ENCODE measurements around the gene BAZ1B.

BAZ1B gene

DNA sequence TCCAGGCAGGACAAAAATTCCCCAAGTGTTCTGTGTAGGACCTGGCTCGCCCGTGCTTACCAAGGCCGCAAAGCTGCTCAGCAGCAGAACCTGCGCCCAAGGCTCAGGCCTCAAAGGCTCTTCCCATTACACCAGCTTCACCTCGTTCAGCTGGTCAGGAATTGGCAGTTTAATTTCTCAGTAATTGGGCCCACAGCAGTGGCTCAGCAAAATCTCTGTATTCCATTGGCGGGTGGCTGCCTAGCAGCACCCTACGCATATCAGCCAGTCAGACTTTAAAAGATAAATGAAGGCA is 82.7 kb downstream of the BAZ1B start:
- TF ChIP-seq, protein P1, sequence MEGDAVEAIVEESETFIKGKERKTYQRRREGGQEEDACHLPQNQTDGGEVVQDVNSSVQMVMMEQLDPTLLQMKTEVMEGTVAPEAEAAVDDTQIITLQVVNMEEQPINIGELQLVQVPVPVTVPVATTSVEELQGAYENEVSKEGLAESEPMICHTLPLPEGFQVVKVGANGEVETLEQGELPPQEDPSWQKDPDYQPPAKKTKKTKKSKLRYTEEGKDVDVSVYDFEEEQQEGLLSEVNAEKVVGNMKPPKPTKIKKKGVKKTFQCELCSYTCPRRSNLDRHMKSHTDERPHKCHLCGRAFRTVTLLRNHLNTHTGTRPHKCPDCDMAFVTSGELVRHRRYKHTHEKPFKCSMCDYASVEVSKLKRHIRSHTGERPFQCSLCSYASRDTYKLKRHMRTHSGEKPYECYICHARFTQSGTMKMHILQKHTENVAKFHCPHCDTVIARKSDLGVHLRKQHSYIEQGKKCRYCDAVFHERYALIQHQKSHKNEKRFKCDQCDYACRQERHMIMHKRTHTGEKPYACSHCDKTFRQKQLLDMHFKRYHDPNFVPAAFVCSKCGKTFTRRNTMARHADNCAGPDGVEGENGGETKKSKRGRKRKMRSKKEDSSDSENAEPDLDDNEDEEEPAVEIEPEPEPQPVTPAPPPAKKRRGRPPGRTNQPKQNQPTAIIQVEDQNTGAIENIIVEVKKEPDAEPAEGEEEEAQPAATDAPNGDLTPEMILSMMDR (IDR thresholded peaks at IDR 0.05; ENCODE audit: control insufficient read depth, insufficient read depth, low read depth, low read length, missing control alignments) = no peak
- DNase-seq (ENCODE audit: low read depth) = no peak
- H3K4me3 ChIP-seq (ENCODE audit: control insufficient read depth, low read depth, low read length) = no peak overlapping the region

DNA sequence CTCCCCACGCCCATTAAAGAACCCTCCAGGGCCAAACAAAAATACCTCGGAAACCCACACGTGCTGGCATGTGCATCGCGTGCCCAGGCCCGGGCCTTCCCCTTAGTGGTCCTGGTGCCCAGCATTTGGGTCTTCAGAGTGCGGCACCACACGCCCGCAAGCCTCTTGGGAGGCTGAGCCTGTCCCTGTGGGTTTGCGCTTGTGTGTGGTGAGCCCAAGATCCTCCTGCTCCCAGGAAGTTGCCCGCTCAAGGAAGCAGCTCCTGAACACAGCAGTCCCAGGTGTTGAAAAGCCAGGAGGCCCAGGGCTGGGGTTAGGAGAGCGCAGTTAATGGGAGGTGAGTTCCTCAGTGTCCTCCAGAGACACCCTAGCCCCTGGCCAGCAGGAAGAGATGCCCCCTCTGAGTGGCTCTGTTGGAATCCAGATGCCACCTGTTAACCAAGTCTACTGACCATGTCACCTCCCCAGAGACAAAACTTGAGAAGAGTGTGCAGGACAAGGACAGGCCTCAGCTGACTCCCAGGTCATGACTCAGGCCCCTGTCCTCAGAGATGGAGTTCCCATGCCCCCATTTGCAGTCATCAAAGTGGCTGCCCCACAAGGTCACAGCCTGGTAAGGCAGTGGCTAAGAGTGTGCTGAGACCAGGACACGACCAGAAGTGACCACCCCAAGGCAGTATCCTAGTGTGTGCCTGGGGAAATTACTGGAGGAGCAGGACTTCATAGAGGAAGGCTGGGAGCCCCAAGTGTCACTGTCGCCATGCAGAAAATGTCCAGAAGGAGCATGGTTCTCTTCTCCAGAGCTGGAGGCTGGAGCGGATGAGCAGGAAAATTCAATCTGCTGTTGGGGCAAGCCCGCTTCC is 83.3 kb downstream of the BAZ1B start:
- H3K4me3 ChIP-seq (ENCODE audit: control insufficient read depth, low read depth, low read length) = no peak overlapping the region
- TF ChIP-seq, protein P1 (IDR thresholded peaks at IDR 0.05; ENCODE audit: control insufficient read depth, insufficient read depth, low read depth, low read length, missing control alignments) = no peak
- DNase-seq (ENCODE audit: low read depth) = no peak

DNA sequence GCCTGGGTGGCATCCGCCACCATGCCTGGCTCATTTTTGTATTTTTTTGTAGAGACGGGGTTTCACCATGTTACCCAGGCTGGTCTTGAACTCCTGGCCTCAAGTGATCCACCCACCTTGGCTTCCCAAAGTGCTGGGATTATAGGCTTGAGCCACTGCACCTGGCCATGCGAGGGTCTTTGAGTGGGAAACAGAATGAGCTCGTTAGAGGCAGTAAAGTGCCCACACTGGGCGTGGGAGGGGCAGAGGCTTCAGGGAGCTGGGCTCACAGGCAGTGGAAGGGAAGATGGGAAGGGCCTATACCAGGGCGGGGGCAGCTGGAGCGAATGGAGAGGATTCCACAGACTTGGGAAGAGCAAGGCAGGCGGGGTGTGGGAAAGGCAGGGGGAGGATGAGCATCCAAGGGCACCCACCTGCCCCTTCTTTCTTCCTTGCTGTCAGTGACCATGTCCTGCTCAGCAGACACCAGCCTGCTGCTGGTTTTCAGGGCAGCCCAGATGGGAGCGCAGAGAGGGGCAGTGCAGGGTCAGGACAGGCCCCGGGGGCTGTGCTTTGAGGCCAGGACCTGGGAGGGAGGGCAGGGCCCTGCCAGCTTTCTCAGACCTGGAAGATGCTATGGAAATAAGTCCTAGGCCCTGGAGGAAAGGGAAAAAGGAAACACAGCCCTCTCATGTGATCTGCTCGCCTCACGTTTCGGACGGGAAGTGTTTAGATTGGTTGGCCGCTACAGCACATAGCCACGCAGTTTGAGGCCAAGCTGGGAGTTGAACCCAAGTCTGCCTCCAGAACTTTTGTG is 84.3 kb downstream of the BAZ1B start:
- no peak for DNase-seq (ENCODE audit: low read depth)
- H3K4me3 ChIP-seq (ENCODE audit: control insufficient read depth, low read depth, low read length) = no peak overlapping the region
- TF ChIP-seq, protein P1 (IDR thresholded peaks at IDR 0.05; ENCODE audit: control insufficient read depth, insufficient read depth, low read depth, low read length, missing control alignments) = no peak

DNA sequence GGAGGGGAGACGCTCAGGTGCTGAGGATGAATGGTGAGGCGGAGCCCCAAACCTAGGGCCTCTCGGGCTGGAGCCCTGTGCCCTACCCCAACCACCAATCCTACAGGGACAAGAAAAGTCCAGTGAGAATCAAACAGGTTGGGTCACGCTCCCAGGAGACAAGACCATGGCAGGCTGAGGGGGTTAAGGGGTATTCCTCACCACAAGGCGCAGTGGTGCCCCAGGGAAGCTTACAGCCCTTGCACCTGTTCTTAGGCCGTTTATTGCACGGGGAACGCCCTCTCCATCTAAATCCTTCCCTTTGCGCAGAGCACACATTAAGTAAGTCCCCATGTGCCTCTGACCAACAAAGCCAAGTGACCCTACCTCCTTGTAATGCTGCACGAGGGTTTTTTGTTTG is 85.0 kb downstream of the BAZ1B start:
- H3K4me3 ChIP-seq (ENCODE audit: control insufficient read depth, low read depth, low read length) = no peak overlapping the region
- DNase-seq (ENCODE audit: low read depth) = no peak
- TF ChIP-seq, protein P1 (IDR thresholded peaks at IDR 0.05; ENCODE audit: control insufficient read depth, insufficient read depth, low read depth, low read length, missing control alignments) = no peak

DNA sequence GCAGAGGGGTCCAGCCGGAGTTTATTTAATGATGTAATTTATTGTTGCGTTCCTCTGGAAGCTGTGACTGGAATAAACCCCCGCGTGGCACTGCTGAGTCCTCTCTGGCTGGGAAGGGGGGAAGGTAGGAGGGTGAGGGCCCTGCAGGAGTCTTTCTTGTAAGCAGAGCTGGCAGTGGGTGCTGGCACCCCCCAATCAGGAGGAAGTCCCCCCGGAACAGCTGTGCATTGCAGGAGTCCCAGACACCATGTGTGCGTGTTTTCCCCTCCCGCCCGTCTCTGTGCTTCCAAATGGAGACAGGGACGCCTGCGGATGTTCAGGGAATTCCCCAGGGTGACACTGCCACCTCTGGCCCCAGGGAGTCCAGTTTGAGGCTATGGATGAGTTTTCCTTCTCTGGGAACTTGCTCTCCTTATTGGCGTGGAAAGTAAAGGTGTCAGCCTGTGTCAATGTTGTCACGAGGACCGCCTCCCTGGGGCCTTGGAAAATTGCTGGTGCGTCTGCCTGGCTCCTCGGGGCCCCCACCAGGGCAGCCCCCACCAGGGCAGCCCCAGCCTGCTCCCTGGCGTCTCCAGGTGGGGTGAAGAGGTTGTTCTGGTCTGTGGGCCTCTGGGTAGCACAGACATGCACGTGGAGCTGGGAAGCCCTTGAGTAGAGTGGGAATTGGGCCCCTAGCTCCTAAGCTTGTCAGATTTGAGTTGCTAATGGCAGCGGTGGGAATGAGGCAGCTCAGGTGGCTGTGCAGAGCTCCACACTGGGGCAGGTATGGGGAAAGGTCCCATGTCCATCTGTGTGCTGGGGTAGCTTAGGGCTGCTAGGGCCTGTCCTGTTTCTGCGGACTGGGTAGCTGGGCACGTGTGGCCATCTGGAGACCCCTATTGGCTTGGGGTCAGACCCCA is 85.8 kb downstream of the BAZ1B start:
- no peak for DNase-seq (ENCODE audit: low read depth)
- TF ChIP-seq, protein P1 (IDR thresholded peaks at IDR 0.05; ENCODE audit: control insufficient read depth, insufficient read depth, low read depth, low read length, missing control alignments) = no peak
- no peak overlapping the region for H3K4me3 ChIP-seq (ENCODE audit: control insufficient read depth, low read depth, low read length)

DNA sequence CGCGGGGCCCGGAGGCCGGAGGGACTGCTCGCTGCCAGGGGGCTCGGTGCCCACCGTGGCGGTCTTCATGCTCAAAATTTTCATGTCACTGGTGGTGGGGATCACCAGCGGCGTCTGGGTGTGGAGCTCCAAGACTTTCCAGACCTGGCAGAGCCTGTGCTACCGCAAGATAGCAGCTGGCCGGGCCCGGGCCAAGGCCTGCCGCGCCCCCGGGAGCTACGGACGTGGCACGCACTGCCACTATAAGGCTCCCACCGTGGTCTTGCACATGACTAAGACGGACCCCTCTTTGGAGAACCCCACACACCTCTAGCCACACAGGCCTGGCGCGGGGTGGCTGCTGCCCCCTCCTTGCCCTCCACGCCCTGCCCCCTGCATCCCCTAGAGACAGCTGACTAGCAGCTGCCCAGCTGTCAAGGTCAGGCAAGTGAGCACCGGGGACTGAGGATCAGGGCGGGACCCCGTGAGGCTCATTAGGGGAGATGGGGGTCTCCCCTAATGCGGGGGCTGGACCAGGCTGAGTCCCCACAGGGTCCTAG is 86.6 kb downstream of the BAZ1B start:
- no peak for DNase-seq (ENCODE audit: low read depth)
- no peak overlapping the region for H3K4me3 ChIP-seq (ENCODE audit: control insufficient read depth, low read depth, low read length)
- TF ChIP-seq, protein P1 (IDR thresholded peaks at IDR 0.05; ENCODE audit: control insufficient read depth, insufficient read depth, low read depth, low read length, missing control alignments) = no peak

Data from AG09309 (cell line).